CD14-positive monocyte (primary cell): ENCODE data around the gene QSOX1. TPM values are rescaled to one million over a fixed set of nuclear protein-coding genes. Genes with fewer than 3 reads are reported as not detected.

ENCODE experiments used
- DNase-seq, 3 donors: peaks; one replicate each; pipeline ENCODE4 v3.0.0-alpha.2; 2011 to 2022
- H2AFZ ChIP-seq: 2 replicates; pipeline ENCODE4 v1.6.0; 2012; ENCODE audit warnings: mild to moderate bottlenecking, low read depth, low read length, inconsistent platforms; ENCODE audit not compliant: insufficient read depth, poor library complexity, severe bottlenecking
- H3K27ac ChIP-seq, 2 donors: 1 replicate in 1 of 2; 2 replicates in 1 of 2; pipeline ENCODE4 v1.5.1; 2012 to 2013; ENCODE audit warnings: low read length in 2 of 2, control low read depth in 1 of 2, inconsistent platforms in 1 of 2, low read depth in 1 of 2, mild to moderate bottlenecking in 1 of 2
- H3K27me3 ChIP-seq, 2 donors: one replicate each; pipeline versions ENCODE4 v1.6.0 to v1.6.1; 2011 to 2013; ENCODE audit warnings: low read length in 2 of 2; ENCODE audit not compliant: control insufficient read depth in 2 of 2, insufficient read depth in 2 of 2
- H3K36me3 ChIP-seq, 2 donors: replicated peaks in 1 of 2; 1 replicate in 1 of 2; 2 replicates in 1 of 2; pipeline versions ENCODE4 v1.5.1 to v1.6.1; 2012 to 2013; ENCODE audit warnings: low read length in 2 of 2, control low read depth in 1 of 2, inconsistent platforms in 1 of 2, mild to moderate bottlenecking in 1 of 2; ENCODE audit not compliant: insufficient read depth in 2 of 2, control insufficient read depth in 1 of 2
- H3K4me1 ChIP-seq, 2 donors: 1 replicate in 1 of 2; 2 replicates in 1 of 2; pipeline versions ENCODE4 v1.5.1 to v1.6.1; 2012 to 2013; ENCODE audit warnings: low read length in 2 of 2, control low read depth in 1 of 2, inconsistent platforms in 1 of 2, mild to moderate bottlenecking in 1 of 2, moderate library complexity in 1 of 2; ENCODE audit not compliant: insufficient read depth in 2 of 2, control insufficient read depth in 1 of 2
- H3K4me2 ChIP-seq: replicated peaks from 2 replicates; pipeline ENCODE3; 2012; ENCODE audit warnings: low read length, moderate library complexity, mild to moderate bottlenecking; ENCODE audit not compliant: poor library complexity, severe bottlenecking; ENCODE audit errors: extremely low read depth
- H3K4me3 ChIP-seq, 3 experiments: fragments of 200-600 bp in 1 of 3; sonication (generic) in 1 of 3; replicated peaks in 1 of 3; 1 replicate in 2 of 3; 2 replicates in 1 of 3; pipeline ENCODE4 v1.5.1; 2011 to 2013; ENCODE audit warnings: low read length in 3 of 3, mild to moderate bottlenecking in 3 of 3, control low read depth in 2 of 3, low read depth in 2 of 3, inconsistent platforms in 1 of 3, moderate library complexity in 1 of 3
- H3K79me2 ChIP-seq: 2 replicates; pipeline ENCODE4 v1.6.0; 2012; ENCODE audit warnings: mild to moderate bottlenecking, control low read depth, inconsistent platforms, low read length, moderate library complexity; ENCODE audit not compliant: insufficient read depth
- H3K9ac ChIP-seq: 2 replicates; pipeline ENCODE4 v1.6.0; 2017; ENCODE audit warnings: low read length, mild to moderate bottlenecking; ENCODE audit not compliant: insufficient read depth, poor library complexity, severe bottlenecking
- H3K9me3 ChIP-seq, 2 donors: replicated peaks in 1 of 2; 1 replicate in 1 of 2; 2 replicates in 1 of 2; pipeline versions ENCODE4 v1.5.1 to v1.6.1; 2012 to 2013; ENCODE audit warnings: low read length in 2 of 2, control low read depth in 1 of 2; ENCODE audit not compliant: control insufficient read depth in 1 of 2, insufficient read depth in 1 of 2
- H4K20me1 ChIP-seq: 2 replicates; pipeline ENCODE4 v1.6.0; 2012; ENCODE audit warnings: mild to moderate bottlenecking, low read length, control low read depth, moderate library complexity; ENCODE audit not compliant: insufficient read depth
- H3K27ac Mint-ChIP-seq, 7 donors: one replicate each; pipeline ENCODE4 v1.8.0; 2020; ENCODE audit warnings: mild to moderate bottlenecking in 7 of 7, mixed read lengths in 7 of 7, moderate library complexity in 6 of 7, inconsistent platforms in 2 of 7
- H3K27me3 Mint-ChIP-seq, 3 donors: one replicate each; pipeline ENCODE4 v1.8.0; 2021 to 2022; ENCODE audit warnings: low read depth in 3 of 3, mild to moderate bottlenecking in 3 of 3, mixed read lengths in 3 of 3, moderate library complexity in 3 of 3, inconsistent platforms in 1 of 3
- H3K36me3 Mint-ChIP-seq, 2 donors: one replicate each; pipeline ENCODE4 v1.8.0; 2020; ENCODE audit warnings: mixed read lengths in 2 of 2, inconsistent platforms in 1 of 2, mild to moderate bottlenecking in 1 of 2
- H3K4me1 Mint-ChIP-seq: one replicate; pipeline ENCODE4 v1.8.0; 2020; ENCODE audit warnings: mild to moderate bottlenecking, mixed read lengths
- H3K4me3 Mint-ChIP-seq, 2 donors: one replicate each; pipeline ENCODE4 v1.8.0; 2020; ENCODE audit warnings: mild to moderate bottlenecking in 2 of 2, mixed read lengths in 2 of 2, moderate library complexity in 1 of 2
- H3K9me3 Mint-ChIP-seq, 7 donors: one replicate each; pipeline ENCODE4 v1.8.0; 2020 to 2022; ENCODE audit warnings: mixed read lengths in 7 of 7, mild to moderate bottlenecking in 6 of 7, moderate library complexity in 6 of 7, inconsistent platforms in 2 of 7
- CTCF ChIP-seq: fragments of 200-600 bp; IDR thresholded peaks from one replicate; pipeline ENCODE4 v1.8.0; 2022; ENCODE audit warnings: antibody characterized with exemption, mild to moderate bottlenecking
- WGBS: methylation state at CpG from one replicate; pipeline ENCODE4 v1.1.5; 2013; ENCODE audit warnings: missing lambda C conversion rate; ENCODE audit not compliant: insufficient coverage; 5-methylcytosine and 5-hydroxymethylcytosine counted together
- intact Hi-C, 2 donors: fragments of 100-400 bp; cut with micrococcal nuclease; formaldehyde crosslinking; loops; one replicate each; pipeline versions ENCODE4 v1.15.0 to v1.15.1; 2023
- polyA plus RNA-seq, 3 donors: library from polyadenylated mRNA; depleted of rRNA in 1 of 3; unstranded in 2 of 3; stranded (reverse) in 1 of 3; fragments of 300-500 nt in 2 of 3; fragments of >200 nt in 1 of 3; fragmentation: Illumina TruSeq in 2 of 3; gene quantifications; 1 replicate in 2 of 3; 2 replicates in 1 of 3; pipeline ENCODE4 v1.2.3, GENCODE V29; 2012 to 2021

QSOX1 gene
- polyA plus RNA-seq, 3 donors: 34.5 to 86.5 (median 35.8) TPM

DNA sequence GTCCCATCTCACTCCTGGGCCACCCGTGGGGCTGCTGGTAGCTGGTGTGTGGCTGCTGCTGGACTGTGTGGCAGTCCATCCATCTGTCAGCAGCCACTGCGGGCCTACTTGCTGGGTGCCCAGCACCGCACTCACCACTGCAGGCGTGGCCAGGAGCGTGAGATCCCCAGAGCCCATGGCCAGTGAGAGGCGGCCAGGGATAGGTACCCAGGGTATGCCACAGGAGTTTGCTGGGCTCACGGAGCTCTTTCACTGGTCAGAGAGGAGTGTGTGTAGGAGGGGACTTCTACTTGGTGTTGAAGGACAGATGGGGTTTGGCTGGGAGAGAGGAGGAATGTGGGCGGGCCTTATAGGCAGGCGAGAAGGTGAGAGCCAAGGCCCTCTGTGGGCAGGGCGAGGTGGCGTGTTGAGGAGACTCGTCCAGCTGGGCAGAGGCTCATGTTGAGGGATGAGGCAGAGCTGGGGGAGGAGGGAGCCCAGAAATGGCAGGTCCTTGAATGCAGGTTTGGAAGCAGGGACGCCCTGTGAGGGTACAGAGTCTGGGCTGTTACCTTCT lies 15.0 kb downstream of the QSOX1 start:
- H3K27me3 Mint-ChIP-seq: peaks cover 0 to 2% (median 0%) of the 10 kb centered on the region in 3 donors

DNA sequence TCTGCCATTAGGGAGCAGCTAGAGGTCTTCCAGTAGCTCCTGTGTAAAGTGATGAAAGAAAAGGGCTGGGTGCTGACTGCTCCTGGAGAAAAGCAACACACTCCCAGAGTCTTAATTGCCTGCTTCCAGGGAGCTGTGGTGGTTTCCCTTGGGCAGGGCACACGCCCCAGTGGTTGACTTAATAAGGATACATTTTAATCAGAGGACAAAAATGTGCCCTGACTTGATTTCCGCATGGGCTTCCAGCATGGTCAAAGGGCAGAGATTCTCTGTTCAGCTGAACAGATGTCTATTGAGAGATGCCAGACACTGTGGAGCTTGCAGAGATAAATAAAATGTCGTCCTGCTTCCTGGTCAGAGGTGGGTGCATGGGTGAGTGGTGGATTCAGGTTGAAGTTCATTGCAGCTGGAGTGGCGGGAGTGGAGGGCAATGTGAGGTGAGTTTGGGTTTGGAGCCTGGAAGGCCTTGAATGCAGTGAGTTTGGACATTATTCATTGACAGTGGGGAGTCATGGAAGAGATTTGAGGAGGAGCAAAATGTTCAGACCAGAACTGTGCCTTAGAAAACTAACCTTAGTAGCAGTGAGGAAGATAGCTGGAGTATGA lies 16.0 kb downstream of the QSOX1 start:
- H3K27me3 Mint-ChIP-seq: peaks cover 0 to 2% (median 0%) of the 10 kb centered on the region in 3 donors
- Histone ChIP-seq H3K36me3 (peaks cover 66 to 92% of the 10 kb centered on the region in 2 donors), H3K9ac (no peak overlapping the region), H2AFZ (no peak overlapping the region), H3K27me3 (no peaks in the 10 kb centered on the region), H3K9me3 (no peaks in the 10 kb centered on the region), H3K27ac (no peak overlapping the region), H3K4me2 (no peak overlapping the region), H3K4me3 (no peak overlapping the region), H3K4me1 (no peaks in the 10 kb centered on the region), H3K79me2 (peaks cover 48% of the 10 kb centered on the region), H4K20me1 (peaks cover 83% of the 10 kb centered on the region)
- H3K9me3 Mint-ChIP-seq: no peaks in the 10 kb centered on the region
- WGBS: 77% methylated on average over 4 of the region's 4 CpGs
- no peak for TF ChIP-seq CTCF
- H3K27ac Mint-ChIP-seq: peak overlapping the region in 2 of 7 donors; percentile 44 to 55
- intact Hi-C loops: loop anchor here (5.0 kb wide), 1 partner anchor 53 kb away; no protein-coding TSS in a partner anchor
- no peaks in the 10 kb centered on the region for H3K4me1 Mint-ChIP-seq
- H3K36me3 Mint-ChIP-seq: peaks cover 77 to 81% of the 10 kb centered on the region in 2 donors
- H3K4me3 Mint-ChIP-seq: no peak overlapping the region
- DNase-seq: no peak

More for the DNA sequence above, 15.0 kb downstream of the QSOX1 start:
- no peak for TF ChIP-seq CTCF
- Histone ChIP-seq H3K27ac (no peak overlapping the region), H3K27me3 (no peaks in the 10 kb centered on the region), H3K79me2 (peaks cover 57% of the 10 kb centered on the region), H3K9ac (no peak overlapping the region), H2AFZ (no peak overlapping the region), H3K4me2 (no peak overlapping the region), H4K20me1 (peaks cover 92% of the 10 kb centered on the region), H3K36me3 (peaks cover 60 to 85% of the 10 kb centered on the region in 2 donors), H3K9me3 (no peaks in the 10 kb centered on the region), H3K4me1 (peaks cover under 1 to 1% of the 10 kb centered on the region in 2 donors), H3K4me3 (no peak overlapping the region)
- peaks cover 0 to under 1% (median under 1%) of the 10 kb centered on the region in 7 donors for H3K9me3 Mint-ChIP-seq
- peaks cover 81 to 83% of the 10 kb centered on the region in 2 donors for H3K36me3 Mint-ChIP-seq
- H3K4me1 Mint-ChIP-seq: peaks cover 8% of the 10 kb centered on the region
- no peak for DNase-seq
- intact Hi-C loops: loop anchor here (5.0 kb wide), 1 partner anchor 52 kb away; no protein-coding TSS in a partner anchor
- H3K4me3 Mint-ChIP-seq: no peak overlapping the region
- peak overlapping the region in 5 of 7 donors; percentile 14 to 76 (median 32) for H3K27ac Mint-ChIP-seq
- WGBS: 94% methylated on average over 13 of the region's 13 CpGs
